HG03439 (cell line): ENCODE measurements around the gene HUWE1.

ENCODE experiments used
- ATAC-seq: cut with Tn5 transposase; IDR thresholded peaks from one replicate; pipeline ENCODE4 v1.9.1; 2021; ENCODE audit warnings: mild to moderate bottlenecking, moderate library complexity; ENCODE audit not compliant: unreplicated experiment

HUWE1 gene

DNA sequence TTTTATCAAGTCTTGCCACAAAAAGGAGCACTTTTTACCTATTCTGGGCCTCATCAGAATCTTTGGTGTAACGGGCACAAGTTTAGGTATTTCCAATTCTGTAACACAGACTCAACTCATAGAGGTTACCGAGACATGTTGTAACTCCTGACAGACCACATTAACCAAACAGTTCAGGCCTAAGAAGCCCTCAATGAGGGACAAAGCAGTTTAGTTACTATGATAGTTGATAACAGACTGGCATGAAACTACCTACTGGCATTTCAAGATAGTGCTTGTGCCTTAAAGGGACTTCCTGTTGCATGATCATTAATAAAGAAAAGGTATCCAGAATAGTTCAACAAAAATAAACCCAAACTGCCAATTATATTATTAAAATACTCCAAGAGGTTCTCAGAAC is 64.1 kb downstream of the HUWE1 start:
- ATAC-seq: no peak

DNA sequence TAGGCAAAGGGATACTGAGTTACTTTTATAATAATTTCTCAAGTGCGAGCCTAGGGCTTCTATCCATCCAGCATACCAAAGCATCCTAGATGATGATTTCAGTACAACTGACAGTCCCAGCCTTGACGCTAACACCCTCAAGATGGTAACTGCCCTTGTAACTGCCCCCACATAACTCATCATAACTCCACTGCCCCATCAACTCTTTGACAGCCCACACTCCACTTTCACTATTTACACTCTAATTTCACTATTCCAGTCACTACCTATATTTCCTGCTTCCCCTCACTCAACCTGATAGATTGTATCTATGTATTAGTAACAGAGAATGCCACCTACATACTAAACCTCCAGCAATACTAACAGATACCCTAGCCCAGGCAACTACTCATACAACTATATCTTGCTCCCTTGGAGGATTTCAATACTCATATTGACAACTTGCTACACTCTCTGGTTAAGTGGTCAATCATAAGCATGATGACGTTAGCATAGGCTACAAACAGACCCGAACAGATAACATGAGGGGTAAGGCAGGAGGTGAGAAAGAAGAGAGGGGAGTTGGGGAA is 65.0 kb downstream of the HUWE1 start:
- ATAC-seq: no peak

- no peak for ATAC-seq
Observed at GRCh38 chrX:53616946-53617345, 69.6 kb downstream of the HUWE1 start.

- no peak for ATAC-seq
Observed at GRCh38 chrX:53606456-53606855, 80.1 kb downstream of the HUWE1 start.

DNA sequence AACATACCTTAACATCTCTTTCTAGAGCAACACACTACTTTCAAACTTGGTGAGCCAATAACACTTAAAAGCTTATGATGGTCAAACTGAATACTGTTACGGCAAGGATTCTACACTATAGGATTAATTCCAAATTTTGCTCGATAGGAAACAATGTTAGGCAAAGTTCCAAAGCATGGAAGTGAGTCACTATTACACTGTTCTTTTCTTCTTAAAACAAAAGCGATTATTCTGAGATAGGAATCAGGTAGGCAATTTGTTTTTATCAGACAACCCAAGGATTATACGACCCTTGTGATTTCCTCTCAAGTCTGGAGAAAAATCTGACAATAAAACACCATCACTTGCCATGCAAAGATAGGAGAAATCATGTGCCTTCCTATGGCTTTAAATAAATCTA is 81.5 kb downstream of the HUWE1 start:
- no peak for ATAC-seq

- no peak for ATAC-seq
Observed at GRCh38 chrX:53599781-53600396, 86.6 kb downstream of the HUWE1 start.

GRCh38 chrX:53598169-53598568 is 88.3 kb downstream of the HUWE1 start:
- no peak for ATAC-seq

- no peak for ATAC-seq
Observed at GRCh38 chrX:53595266-53595810, 91.2 kb downstream of the HUWE1 start.

GRCh38 chrX:53594354-53594753 is 92.2 kb downstream of the HUWE1 start:
- no peak for ATAC-seq

- ATAC-seq: no peak
Observed at GRCh38 chrX:53587795-53588420, 98.6 kb downstream of the HUWE1 start.

GRCh38 chrX:53584891-53585290 is 101.6 kb downstream of the HUWE1 start:
- ATAC-seq: no peak

DNA sequence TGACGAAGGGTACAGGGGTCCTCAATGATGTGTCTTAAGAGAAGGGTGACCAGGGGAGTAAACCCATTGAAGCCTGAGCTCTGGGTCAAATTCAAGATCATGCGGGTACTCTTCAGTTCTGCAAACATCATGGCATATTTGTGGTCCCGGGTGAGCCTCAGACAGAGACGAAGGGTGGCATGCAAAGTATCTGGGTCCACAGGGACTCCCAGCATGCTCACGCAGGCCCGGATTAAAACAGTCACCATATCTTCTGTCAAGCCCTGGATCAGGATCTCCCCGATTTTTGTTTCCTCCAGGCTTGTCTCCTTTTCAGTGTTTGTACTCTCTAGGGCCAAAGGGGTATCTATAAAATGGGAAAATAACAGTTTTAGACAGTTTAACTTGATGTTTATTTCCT is 102.9 kb downstream of the HUWE1 start:
- no peak for ATAC-seq

DNA sequence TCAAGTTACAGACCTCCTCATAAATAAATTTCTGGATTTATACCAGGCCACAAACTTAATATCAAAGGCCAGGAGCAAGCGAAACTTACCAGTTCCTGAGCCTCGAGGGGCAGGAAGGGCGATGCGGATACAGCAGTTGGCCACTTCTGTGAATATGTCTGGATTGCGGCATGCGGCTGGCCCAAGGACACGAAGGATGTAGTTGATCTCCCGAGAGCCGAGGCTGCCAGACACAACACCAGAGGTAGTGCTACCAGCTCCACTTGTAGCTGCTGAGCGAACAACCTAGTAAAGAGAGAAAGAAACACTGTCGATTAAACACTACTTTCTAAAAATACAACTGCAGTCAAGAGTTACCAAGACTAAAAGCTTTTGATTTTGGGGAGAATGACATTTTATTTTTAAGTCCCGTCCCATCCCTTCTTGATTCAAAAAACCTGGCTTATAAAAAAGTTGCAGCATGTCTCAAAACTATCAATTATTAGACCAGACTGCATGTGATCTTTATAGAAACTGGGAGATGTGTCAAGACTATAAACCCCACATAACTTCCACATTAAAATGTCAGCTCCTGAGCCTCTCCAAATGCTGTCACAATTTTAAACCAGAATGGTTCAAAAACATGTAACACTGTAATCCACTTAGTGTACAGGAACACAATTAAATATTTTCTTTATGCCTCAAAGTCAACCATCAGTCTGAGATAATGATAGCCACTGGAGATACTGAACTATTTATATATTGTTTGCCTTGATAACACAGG is 105.6 kb downstream of the HUWE1 start:
- ATAC-seq: no peak

DNA sequence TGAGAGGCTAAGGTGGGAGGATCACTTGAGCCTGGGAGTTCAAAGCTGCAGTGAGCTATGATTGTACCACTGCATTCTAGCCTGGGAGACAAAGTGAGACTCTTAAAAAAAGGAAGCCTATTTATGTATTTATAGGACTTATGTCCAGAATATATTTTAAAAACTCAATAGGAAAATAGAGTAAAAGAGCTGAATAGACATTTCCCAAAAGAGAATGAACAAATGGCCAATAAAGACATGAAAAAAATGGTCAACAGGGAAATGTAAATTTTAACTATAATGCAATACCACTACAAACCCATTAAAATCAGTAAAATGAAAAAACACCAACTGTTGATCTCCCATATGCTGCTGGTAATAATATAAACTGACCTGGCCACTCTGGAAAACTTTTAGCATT is 115.0 kb downstream of the HUWE1 start:
- ATAC-seq: no peak

- no peak for ATAC-seq
Observed at GRCh38 chrX:53563324-53563723, 123.2 kb downstream of the HUWE1 start.

DNA sequence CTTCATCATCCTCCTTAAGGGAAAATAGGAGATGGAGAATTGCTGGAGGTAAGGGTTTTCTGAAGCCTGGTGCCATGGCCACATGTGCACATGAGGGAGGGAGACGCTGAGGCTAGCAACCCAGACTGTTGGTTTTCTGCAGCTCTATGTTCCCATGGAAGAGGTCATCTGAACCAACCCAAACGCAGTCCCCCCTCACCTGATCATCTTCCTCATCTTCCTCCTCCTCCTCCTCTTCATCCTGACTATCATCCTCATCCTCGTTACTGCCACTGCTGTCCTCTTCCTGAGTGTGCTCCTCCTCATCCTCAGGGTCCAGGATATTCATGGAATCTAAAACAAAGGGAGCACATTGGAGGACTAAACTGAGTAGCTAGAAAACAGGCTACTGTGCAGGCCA is 124.6 kb downstream of the HUWE1 start:
- ATAC-seq: no peak

GRCh38 chrX:53558646-53559045 is 127.9 kb downstream of the HUWE1 start:
- no peak for ATAC-seq

DNA sequence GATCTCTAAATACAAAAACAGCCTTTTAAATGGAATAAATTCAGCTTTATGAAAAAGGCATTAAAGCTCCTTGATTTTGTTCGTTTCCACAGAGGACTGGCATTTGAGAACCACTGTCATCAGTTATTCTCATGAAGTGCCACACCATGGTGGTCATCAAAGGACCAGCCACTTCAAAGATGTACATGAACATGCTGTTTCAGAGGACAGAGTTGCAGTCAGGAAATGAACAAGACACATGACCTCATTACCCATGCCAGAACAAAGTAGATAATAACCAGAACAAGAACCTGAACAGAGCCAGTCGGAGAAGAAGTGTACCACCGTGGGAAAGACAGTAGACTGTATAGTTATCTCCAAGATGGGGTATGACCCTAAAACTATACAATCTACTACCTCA is 129.7 kb downstream of the HUWE1 start:
- ATAC-seq: no peak

DNA sequence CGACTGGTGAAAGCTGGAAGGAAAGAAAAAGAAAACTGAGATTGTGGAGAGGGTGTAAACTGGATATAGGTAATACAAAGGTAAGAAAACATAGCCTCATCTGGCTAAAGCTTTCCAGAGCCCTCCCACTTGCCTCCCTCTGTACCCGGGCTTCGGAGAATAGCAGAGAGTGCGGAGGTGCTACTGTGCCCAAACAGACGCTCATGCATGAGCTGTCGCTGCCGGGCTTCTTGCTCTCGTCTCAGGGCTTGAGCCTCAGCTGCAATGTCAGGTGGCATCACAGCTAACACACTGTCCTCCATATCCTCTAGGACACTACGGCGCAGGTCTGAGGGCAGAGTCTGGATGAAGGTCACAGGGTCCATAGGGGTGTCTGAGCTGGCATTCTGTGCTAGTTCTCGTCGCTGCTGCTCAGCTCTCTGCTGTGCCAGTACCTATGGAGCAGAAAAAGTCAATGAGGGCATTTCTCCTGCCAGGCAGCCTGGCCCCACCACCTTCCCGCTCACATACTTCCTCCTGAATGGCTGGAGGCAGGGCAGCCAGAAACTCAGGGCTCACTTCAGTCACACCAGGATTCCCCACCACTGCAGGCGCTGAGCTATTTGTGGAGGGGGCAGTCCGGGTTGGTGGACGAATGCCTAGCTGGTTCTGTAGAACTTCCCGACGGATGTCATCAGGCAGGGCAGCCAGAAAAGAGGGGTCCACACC is 135.6 kb downstream of the HUWE1 start:
- no peak for ATAC-seq

GRCh38 chrX:53547668-53548067 is 138.9 kb downstream of the HUWE1 start:
- no peak for ATAC-seq

GRCh38 chrX:53544936-53545335 is 141.6 kb downstream of the HUWE1 start:
- no peak for ATAC-seq
